C4-2B (cell line): ENCODE results near the gene BTBD9.

Experiments
- H3K27ac ChIP-seq: fragments of 450-650 bp; 2 replicates; pipeline ENCODE4 v1.5.1; 2017
- ZFX ChIP-seq: fragments of 450-650 bp; IDR thresholded peaks from 2 replicates; pipeline ENCODE4 v1.6.1; 2017
- TF ChIP-seq, protein P1 (sequence below): fragments of 450-650 bp; conservative IDR thresholded peaks from 2 replicates; pipeline ENCODE4 v1.5.1; 2017; ENCODE audit warnings: mild to moderate bottlenecking

Gene BTBD9

DNA sequence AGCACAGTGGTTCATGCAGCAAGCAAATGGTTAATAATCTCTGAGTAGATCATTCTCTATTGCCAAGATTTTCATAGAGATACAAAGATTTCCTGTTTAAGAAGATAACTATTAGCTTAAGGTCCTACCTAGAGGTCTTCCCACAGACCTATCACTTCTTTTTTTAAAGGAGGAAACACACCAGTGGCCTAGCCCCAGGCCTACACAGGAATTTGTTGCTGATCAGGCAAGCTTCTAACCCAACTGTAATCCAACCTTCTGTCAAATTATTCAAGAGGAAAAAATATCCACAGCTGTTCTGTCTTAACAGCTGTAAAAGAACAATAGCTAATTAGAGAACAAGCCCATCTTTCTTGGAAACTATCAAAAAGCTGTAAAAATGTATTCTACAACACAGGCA, 332.8 kb downstream of the BTBD9 start:
- no peak overlapping the region for H3K27ac ChIP-seq
- TF ChIP-seq ZFX, result no peak
- TF ChIP-seq, protein P1, sequence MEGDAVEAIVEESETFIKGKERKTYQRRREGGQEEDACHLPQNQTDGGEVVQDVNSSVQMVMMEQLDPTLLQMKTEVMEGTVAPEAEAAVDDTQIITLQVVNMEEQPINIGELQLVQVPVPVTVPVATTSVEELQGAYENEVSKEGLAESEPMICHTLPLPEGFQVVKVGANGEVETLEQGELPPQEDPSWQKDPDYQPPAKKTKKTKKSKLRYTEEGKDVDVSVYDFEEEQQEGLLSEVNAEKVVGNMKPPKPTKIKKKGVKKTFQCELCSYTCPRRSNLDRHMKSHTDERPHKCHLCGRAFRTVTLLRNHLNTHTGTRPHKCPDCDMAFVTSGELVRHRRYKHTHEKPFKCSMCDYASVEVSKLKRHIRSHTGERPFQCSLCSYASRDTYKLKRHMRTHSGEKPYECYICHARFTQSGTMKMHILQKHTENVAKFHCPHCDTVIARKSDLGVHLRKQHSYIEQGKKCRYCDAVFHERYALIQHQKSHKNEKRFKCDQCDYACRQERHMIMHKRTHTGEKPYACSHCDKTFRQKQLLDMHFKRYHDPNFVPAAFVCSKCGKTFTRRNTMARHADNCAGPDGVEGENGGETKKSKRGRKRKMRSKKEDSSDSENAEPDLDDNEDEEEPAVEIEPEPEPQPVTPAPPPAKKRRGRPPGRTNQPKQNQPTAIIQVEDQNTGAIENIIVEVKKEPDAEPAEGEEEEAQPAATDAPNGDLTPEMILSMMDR, result no peak

DNA sequence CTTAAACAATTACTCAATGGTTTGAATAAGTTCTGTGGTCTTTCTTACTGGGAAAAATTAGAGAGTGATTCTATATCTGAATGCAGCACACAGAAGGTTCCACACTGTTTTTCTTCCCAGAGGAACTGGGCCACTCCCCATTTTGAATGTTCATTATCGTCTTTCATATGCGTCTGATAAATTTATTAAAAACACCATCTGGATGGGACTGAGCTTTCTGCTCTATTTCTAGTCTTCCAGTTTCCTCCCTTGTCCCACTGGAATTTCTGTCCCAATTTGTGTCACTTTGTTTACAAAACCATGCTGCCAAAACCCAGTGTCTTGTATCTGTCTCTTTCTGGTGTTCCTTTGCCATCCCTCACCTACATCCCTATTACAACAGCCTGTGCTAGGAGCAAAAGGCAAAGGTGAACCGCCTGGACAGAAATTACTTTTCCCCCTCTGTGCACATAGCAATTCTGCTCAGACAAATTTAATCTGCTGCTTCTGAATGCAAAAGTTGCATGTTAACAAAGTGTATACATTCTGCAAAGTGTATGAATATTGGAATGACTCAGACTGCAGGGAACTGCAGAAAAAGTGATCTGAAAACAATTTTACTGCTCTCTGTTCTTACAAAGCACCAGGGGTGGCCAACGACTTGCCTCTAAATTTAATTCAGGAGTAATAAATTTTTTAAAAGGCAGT, 333.6 kb downstream of the BTBD9 start:
- TF ChIP-seq, protein P1, result no peak
- no peak for TF ChIP-seq ZFX
- no peak overlapping the region for H3K27ac ChIP-seq

DNA sequence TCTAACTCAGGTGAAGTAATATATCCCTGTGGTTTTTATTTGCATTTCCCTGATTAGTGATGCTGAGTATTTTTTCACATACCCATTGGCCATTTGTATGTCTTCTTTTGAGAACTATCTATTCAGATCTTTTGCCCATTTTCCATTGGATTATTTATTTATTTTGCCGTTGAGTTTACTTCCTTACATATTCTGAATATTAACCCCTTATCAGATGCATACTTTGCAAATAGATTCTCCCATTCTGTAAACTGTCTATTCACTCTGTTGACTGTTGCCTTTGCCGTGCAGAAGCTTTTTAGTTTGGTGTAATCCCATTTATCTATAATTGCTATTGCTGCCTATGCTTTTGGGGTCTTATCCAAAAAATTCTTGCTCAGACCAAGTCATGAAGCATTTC, 336.9 kb downstream of the BTBD9 start:
- no peak for TF ChIP-seq ZFX
- TF ChIP-seq, protein P1, result no peak
- no peak overlapping the region for H3K27ac ChIP-seq

DNA sequence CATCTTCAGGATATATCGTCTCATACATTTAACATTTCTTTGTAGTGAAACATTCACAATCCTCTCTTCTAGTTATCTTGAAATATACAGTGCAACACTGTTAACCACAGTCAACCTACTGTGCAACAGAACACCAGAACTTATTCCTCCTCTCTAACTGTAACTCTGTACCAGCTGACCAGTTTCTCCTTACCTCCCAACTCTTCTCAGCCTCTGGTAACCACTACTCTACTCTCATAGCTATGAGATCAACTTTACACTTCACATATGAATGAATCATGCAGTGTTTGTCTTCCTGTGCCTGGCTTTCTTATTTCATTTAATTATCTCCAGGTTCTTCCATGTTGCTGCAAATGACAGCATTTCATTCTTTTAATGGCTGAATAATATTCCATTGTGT, 337.6 kb downstream of the BTBD9 start:
- TF ChIP-seq, protein P1, result no peak
- no peak for TF ChIP-seq ZFX
- no peak overlapping the region for H3K27ac ChIP-seq

DNA sequence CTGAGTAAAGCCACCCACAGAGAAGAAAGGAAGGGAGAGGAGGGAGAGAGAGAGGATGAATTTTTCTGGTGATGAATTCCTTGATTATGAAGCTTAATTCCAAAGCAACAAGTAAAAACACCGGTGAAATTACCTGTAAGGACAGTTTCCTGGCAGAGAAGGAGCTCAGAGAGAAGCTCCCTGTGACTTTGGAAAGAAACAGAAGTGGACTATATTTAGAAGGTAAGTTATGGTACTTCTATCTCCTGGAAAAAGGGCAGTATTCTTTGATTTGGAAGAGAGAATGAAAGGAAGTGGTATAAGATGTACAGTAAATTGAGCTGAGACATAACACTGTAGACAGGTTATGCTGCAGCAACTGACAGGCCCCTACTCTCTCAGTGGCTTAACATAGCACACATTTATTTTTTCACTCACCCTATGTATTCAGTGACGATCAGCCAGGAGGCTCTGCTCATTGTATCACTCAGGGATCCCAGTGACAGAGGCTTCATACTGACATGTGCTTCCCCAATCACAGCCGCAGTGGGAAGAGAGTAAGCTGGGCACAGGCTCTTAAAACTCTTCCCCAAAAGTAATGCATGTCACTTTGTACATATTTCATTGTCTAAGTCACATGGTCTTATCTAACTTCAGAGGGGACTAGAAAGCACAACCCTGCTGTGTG, 349.5 kb downstream of the BTBD9 start:
- no peak overlapping the region for H3K27ac ChIP-seq
- TF ChIP-seq, protein P1, result no peak
- no peak for TF ChIP-seq ZFX

DNA sequence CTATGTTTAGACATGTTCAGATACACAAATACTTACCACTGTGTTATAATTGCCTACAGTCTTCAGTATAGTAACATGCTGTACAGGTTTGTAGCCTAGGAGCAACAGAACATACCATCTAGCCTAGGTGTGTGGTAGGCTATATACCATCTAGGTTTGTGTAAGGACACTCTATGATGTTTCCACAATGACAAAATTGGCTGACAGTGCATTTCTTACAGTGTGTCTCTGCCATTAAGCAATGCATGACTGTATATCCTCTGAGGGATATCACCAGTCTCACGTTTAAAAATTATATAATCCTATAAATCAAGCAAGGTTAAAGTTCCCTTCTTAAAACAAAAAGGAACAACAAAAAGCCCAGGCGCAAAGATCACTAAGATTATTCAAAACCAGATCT, 352.2 kb downstream of the BTBD9 start:
- no peak overlapping the region for H3K27ac ChIP-seq
- TF ChIP-seq, protein P1, result no peak
- TF ChIP-seq ZFX, result no peak

DNA sequence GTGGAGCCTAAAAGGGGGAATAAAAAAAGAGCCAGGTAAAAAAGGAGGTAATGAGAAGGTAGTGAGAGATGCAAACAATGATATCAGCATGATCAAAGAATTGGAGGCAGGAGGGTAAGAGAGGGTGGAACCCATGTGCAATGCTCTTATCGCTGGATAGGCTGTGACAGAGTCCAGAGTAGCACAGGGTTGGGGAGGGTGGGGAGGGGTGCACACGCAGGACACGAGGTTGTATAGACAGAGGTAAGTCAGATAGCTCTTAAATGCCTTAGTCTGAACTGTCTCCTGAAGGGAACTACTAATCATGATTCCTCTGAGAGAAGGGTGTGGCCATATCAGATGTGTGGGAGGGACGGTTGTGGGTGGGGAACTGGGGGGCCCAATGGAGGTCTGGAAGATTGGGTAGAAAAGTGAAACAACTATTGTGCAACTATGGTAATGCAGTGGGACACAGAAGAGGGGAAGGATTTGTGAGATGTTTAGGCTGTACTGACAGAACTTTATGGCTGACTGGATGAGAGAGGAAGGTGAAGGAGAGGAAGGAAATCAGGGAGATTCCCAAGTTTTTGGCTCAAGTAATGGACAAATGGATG, 354.8 kb downstream of the BTBD9 start:
- H3K27ac ChIP-seq, result no peak overlapping the region
- no peak for TF ChIP-seq ZFX
- TF ChIP-seq, protein P1, result no peak
